GM12801 (cell line): ENCODE data around the gene AMN.

Source experiments
- CTCF ChIP-seq: IDR thresholded peaks from one replicate; pipeline ENCODE4 v1.5.1; 2011; ENCODE audit warnings: control low read depth; ENCODE audit not compliant: insufficient read length; ENCODE audit errors: extremely low read depth

The AMN gene

GRCh38 chr14:102922490-102923200, at the start of gene AMN:
Gene AMN (plus strand): TSS chr14:102922663. CDS start chr14:102922689, 26 bp downstream.
- TF ChIP-seq CTCF = no peak

- no peak for TF ChIP-seq CTCF
These were observed 49.3 kb upstream of the AMN start for GRCh38 chr14:102873131-102873530.

GRCh38 chr14:102873546-102874061, 48.9 kb upstream of the AMN start:
- no peak for TF ChIP-seq CTCF

- no peak for TF ChIP-seq CTCF
These were observed 46.8 kb upstream of the AMN start for GRCh38 chr14:102875652-102876051.

- no peak for TF ChIP-seq CTCF
These were observed 44.1 kb upstream of the AMN start for GRCh38 chr14:102878174-102878969.

- TF ChIP-seq CTCF = no peak
These were observed 43.4 kb upstream of the AMN start for GRCh38 chr14:102878970-102879460.

- TF ChIP-seq CTCF = no peak
These were observed 40.1 kb upstream of the AMN start for GRCh38 chr14:102882226-102882906.
